SKM-1 treated with dmso at 0.1 percent for 144 hours (cell line): Measurements from ENCODE around the gene UNC119.

Experiments
- DNase-seq: peaks from one replicate; lab custom pipeline; 2025; ENCODE audit not compliant: unreplicated experiment; lab: John Stamatoyannopoulos, UW

The UNC119 gene

DNA sequence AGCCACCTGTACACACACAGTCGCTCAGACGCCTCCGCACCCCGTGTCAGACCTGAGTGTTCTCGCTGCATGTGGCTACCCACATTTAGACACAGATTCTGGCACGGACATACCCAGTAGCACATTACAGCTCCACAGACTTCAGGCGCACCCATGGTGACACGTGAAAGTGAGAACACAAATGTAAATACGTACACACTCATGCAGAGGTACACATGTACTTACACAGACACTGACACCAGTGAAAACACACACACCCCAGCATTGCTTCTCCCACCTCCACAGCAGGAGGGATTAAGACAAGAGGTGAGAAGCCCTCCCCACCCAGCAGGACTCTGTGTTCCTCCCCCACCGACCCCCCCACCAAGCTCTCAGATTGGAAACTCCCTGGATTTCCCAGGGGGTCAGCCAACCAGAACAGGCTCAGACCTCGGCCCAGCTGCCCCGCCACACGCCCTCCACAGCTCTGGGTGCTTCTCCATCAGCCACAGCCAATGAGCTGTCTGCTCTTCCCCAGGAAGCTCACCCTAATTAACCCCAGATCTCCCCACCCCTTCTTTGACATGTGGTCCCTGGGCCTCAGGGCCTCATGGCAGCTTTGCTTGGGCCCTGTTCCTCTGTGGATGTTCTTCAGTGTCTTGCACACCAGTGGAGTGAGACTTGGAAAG, 51.6 kb downstream of the UNC119 start:
- no peak for DNase-seq

DNA sequence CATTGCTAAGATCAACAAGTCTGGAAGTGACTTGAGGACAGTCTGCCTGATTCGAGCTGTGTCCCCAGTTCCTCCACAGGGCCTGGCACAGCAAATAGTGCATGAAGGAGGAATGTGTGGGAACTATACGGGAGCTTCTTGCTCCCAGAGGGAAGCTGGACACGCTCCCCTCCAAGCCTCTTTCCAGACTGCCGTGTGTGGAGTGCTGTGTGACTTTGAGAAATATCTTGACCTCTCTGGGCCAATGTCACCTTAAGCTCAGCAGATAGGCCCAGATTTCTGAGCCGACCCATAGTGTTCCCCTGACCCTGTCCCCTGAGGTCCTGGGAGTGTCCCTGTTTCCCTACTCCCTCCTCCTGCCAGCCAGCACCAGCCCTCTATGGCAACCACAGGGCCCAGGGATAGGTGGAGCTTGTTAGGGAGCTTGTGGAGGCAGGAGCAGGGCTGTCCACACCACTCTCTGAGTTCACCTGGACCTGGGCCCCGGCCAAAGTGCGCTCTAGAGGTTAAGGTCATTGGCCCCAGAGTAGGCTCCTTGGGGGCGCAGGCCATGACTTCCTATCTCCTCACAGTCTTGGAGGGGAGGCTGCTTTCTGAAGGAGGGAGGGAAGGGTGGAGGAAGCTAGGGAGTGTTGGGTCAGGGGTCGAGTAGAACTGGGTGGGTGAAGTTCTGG, 52.6 kb downstream of the UNC119 start:
- DNase-seq, result no peak

DNA sequence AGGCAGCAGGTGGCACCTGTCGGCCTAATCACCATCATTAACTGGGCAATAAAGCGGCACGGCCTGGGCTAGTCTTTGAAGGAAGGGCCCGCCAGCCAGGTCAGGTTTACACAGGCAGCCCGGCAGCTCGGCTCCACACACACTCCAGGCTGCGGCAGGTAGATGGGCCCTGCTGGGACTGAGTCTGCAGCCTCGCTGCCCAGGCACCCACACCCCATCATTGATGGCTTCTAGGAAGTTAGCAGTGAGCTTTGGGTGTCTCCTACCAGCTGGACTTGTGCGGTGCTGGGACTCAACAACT, 53.1 kb downstream of the UNC119 start:
- DNase-seq, result no peak

DNA sequence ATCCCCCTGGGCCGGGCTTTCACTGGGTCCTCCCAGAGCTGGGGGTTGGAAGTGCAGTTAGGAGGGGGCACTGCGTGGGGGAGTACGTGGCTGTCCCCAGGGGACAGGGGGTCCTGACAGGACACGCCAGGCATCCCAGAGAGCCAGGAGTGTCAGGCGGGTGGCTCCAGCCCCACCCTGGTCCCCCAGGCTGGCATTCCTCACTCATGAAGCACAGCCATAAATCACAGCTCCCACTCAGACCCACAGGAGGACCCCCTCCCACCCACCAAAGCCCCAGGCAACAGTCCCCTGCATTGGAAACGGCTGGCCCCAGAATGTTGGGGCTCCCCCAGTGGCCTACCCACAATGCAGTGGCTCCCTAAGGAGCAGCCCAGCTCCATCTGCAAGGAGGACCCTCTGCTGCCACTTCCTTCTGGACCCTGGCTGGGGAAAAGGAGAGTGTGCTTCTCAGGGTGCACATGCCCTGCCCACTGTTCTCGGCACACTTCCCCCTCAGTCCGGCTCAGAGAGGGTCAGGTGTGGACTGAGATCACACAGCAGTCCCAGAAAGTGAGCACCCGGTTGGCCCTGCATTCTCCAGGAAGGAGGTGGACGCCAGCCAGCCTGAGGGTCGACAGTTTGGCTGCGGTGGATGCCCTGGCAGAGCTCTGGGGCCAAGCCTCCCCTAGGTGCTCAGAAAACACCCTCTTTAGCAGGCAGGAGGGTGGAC, 53.6 kb downstream of the UNC119 start:
- no peak for DNase-seq

DNA sequence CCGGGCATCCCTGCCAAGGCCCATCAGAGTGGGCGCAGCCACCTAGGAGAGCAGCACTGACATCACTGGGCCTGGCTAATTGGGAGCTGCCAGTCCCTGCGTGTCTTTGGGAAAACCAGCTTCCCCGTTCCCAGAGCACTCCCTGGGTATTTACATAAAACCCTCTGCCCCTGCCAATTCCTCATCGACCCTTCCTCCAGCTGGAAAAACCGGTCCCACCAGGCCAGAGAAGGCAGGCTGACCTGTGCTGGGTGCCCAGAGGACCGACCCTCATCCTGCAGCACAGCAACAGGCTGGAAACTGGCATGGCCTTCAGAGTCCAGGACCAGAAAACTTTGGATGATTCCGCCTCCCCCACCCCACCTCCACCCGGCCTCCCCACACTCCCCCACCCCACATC, 54.5 kb downstream of the UNC119 start:
- no peak for DNase-seq
